A204.1 (cell line): ENCODE data around the gene CCHCR1.
"Not testable (repeated sequence)": the region's sequence is repeated elsewhere in the genome, so short reads cannot be mapped to it uniquely, and the experiment has no call there.

ENCODE experiments used
- FAIRE-seq: peaks from 2 replicates; lab custom pipeline; 2012; peaks lifted over from hg19 to GRCh38; lab: Jason Lieb, UNC

Gene CCHCR1

GRCh38 chr6:31180500-31180899 lies 22.9 kb upstream of the CCHCR1 start:
- no peak for FAIRE-seq

- no peak for FAIRE-seq
Measured at GRCh38 chr6:31179896-31180295, 22.3 kb upstream of the CCHCR1 start.

GRCh38 chr6:31179042-31179386 lies 21.4 kb upstream of the CCHCR1 start:
- no peak for FAIRE-seq

DNA sequence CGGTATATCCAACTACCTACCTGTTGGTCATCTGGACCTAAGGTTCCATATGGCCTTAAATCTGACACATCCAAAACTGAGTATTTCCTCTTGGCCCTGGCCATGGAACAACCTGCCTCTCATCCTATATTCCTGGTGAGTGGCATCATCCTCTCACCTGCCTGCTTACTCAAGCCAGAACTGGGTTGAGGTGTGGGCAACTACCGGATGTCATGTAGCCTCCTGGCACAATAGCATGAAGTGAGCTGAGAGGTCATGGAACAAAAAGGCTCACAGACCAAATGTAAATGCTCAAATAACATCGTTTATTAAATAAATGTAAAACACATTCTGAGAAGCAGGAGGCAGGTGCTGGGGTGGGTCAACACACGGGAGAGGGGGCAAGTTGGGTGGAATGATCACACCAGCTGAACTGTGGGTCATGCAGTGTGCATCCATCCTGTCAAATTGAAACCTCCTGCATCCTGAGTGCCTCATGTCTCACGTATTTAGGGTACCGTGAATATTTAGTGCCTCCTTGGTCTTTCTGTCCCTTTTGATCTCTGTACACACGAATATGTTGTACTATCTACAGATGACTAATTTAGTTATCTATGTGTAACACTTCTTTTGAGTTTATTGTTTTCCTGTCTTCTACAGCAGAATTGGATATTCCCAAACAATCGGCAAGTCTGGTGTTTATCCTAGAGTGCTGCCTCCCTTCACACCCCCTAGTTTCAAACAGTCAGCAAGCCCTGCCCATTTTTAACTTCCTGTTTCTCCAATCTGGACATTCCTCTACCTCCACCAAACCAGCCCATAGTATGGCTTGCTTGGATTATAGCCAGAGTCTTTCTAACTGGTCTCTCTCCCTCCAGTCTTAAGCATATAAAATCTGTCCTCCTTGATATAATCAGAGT lies 20.8 kb upstream of the CCHCR1 start:
- no peak for FAIRE-seq

DNA sequence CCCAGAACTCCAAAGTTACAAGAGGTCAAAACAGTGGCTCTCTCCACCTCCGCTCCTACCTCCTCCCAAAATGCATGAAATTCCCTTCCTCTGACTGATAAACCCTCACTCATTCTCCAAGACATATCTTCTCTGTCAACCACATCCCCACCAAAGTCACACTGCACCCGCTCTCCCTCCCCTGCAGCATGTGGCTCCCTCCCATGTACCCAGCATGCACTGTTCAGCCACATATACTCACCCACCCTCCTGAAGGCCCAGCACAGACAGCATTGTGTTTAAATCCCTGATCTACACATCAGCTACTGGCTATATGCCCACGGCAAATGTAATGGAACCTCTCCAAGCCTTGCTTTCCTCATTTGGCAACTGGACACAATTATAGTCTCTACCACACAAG lies 18.4 kb upstream of the CCHCR1 start:
- FAIRE-seq, result no peak

DNA sequence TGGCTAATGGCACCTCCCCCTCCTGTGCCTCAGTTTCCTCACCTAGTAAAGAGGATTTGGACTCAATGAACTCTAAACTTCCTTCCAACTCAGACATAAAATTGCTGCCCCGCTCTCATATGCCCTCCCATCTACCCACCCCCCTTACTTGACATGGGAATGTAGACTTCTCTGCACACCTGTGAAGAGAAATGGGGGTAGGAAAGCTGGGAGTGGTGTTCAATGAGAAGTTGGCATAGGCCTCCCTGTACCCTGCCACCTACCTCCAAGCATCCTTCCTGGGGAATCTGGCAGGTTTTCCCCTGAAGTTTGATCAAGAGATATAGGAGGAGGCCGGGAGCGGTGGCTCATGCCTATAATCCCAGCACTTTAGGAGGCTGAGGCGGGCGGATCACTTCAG lies 16.8 kb upstream of the CCHCR1 start:
- FAIRE-seq, result no peak

GRCh38 chr6:31173406-31173805 lies 15.8 kb upstream of the CCHCR1 start:
- no peak for FAIRE-seq

DNA sequence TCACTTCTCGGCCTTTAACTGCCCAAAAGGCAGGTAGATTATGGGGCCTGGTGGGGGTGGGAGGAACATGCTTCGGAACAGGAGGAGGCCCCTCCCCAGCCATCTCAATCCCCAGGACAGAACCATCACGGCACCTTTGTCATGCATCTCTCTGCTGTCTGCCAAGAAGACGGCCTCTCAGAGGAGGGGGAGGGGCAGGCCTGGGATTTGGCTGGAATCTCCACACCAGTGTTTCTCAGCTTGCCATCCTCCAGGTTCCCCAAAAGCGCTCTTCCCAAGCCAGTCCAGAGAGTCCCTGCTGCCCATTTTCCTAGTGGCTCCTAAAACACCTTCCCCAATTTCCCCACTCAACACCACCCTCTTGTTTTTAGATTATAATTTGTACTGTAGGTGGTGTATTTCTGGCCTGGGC lies 15.4 kb upstream of the CCHCR1 start:
- no peak for FAIRE-seq

GRCh38 chr6:31171931-31172905 lies 14.6 kb upstream of the CCHCR1 start:
- FAIRE-seq, result no peak

DNA sequence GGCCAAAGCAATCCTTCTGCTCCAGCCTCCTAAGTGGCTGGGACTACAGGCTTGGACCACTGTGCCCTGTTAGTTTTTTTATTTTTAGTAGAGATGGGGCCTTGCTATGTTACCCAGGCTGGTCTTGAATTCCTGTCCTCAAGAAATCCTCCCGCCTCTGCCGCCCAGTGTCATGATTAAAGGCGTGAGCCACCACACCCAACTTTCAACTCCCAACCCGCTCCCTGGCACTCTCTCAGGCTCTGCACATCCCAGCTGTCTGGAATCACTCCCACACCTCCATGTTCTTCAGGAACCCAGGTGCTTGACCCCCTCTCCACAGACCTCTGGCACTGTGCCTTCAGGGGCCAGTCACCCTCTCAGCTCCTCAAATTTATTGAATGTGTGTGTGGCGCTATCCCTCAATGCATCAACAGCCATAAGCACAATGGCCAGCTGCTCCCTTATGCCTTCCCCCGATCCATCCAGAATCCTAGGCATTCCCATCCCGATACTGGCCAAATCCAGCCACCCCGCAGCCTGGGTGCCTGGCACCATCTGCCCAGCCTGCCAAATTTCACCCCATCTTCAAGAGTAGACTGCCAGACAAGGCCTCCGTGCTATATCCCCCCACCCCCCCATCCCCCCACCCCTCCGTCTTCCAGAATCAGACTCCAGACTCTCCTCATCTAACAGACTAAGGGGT lies 13.5 kb upstream of the CCHCR1 start:
- FAIRE-seq, result no peak

DNA sequence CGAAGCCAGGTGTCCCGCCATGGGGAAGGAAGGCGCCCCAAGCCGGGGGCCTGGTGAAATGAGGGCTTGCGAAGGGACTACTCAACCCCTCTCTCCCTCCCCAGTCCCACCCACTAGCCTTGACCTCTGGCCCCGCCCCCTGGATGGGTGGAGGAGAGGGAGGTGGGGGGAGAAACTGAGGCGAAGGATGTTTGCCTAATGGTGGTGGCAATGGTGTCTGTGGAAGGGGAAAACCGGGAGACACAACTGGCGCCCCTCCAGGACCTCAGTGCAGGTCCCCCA lies 12.9 kb upstream of the CCHCR1 start, which contains the start of gene POU5F1:
Gene POU5F1, minus strand, starts transcription at position 83 of the 282 bp plus-strand sequence. Its CDS starts 62 bp downstream, at position 21.
- FAIRE-seq, result no peak

DNA sequence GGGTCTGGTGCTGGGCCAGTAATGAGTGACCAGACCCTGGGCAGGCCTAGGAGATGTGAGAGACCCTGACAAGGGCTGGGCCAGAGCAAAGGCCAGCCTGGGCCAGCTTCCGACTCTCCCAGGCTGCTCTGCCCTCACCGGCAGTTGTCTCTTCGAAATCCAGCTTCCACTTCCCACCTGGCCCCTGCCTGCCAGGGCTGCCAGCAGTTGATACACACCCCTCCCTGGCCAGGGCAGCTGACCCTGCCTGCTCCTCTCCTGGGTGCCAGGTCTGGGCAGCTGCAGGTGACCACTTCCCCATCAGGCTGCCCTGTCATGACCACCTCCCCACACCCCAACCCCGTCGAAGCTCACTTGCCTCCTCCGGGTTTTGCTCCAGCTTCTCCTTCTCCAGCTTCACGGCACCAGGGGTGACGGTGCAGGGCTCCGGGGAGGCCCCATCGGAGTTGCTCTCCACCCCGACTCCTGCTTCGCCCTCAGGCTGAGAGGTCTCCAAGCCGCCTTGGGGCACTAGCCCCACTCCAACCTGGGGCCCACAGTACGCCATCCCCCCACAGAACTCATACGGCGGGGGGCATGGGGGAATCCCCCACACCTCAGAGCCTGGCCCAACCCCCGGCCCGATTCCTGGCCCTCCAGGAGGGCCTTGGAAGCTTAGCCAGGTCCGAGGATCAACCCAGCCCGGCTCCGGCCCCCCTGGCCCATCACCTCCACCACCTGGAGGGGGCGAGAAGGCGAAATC lies 12.4 kb upstream of the CCHCR1 start:
- FAIRE-seq, result not testable (repeated sequence)

DNA sequence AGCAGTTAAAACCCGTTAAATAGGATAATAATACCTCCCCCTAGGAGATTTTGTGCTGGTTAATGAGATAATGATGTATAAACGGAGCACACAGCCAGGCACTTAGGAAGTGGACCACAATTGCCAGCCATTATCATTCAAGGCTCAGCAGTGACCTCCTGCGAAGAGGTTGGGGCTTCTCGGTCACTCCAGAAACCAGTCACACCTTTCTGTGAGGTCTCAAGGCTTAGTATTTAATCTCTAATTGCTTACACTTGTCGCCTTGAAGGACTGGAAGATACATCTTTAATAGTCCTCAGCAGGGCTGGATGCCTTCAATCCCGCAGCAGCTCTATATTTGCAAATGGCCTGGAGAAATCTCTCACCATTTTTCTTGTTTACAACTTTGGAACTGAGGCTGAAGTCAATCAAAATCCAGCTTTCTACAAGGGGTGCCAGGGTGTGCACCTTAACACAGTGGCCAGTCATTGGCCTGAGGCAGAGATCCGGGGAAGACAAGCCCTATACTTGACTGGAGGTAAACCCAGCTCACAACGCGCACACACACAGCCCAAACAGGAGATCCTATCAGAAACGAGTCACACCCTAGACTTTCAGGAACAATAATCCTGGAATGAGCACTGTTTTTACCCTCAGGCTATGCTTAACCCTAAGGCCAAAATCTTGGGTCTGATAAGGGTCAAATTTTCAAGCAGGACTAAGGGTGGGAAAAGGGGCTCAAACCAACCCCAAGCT lies 11.7 kb upstream of the CCHCR1 start:
- FAIRE-seq, result no peak

DNA sequence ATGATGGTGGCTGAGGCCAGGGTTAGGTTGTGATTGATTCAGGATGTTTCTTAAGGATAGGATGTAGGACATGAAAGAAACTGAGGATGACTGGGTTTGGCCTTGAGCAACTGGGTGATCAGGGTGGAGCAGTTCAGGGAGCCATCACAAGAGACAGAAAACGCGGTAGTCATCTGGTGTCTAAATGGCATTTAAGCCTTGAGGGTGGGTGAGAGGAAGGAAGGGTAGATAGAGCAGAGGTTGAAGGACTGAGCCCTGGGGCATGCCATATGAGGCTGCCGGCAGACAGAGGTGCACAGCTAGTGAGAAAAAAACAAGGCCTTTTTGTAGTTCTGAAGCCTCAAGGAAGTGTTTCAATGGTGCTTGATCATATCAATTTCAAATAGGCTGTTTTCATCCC lies 11.0 kb upstream of the CCHCR1 start:
- no peak for FAIRE-seq

GRCh38 chr6:31165986-31166385 lies 8.4 kb upstream of the CCHCR1 start:
- no peak for FAIRE-seq

GRCh38 chr6:31165064-31165832 lies 7.6 kb upstream of the CCHCR1 start:
- FAIRE-seq, result not testable (repeated sequence)

GRCh38 chr6:31164475-31165063 lies 7.0 kb upstream of the CCHCR1 start:
- FAIRE-seq, result not testable (repeated sequence)

GRCh38 chr6:31163922-31164321 lies 6.3 kb upstream of the CCHCR1 start:
- no peak for FAIRE-seq

GRCh38 chr6:31162463-31163165 lies 5.0 kb upstream of the CCHCR1 start:
- no peak for FAIRE-seq
